OCI-LY7 (cell line): ENCODE results near the gene SPEM2. TPM values are rescaled to one million over a fixed set of nuclear protein-coding genes. Genes with fewer than 3 reads are reported as not detected.
A peak's percentile ranks its signal among the peaks of the same experiment; 100 is the strongest.
"Not testable (repeated sequence)": the region's sequence is repeated elsewhere in the genome, so short reads cannot be mapped to it uniquely, and the experiment has no call there.

Experiments
- BruUV-seq: library from RNA; stranded (reverse); fragments of 400-500 nt; replicated peaks from 2 replicates; lab custom pipeline; 2021; lab: Mats Ljungman, UMichigan
- CTCF ChIA-PET: fragments of 300-600 bp; sonication (Branson Sonifier 250); formaldehyde crosslinking; loops from one replicate; lab custom pipeline; 2022; ENCODE audit warnings: antibody characterized with exemption; ENCODE audit not compliant: unreplicated experiment; lab: Charles Lee
- POLR2A ChIA-PET: fragments of 300-600 bp; sonication (Branson Sonifier 250); formaldehyde crosslinking; loops from one replicate; lab custom pipeline; 2022; ENCODE audit warnings: antibody characterized with exemption; lab: Charles Lee
- DNase-seq: peaks from one replicate; pipeline ENCODE4 v3.0.0-alpha.2; 2015; ENCODE audit warnings: low spot score
- H2AFZ ChIP-seq: fragments of 200-600 bp; sonication (generic), shearing (Covaris generic); 2 replicates; pipeline ENCODE4 v1.6.1; 2014; ENCODE audit warnings: mild to moderate bottlenecking, antibody characterized with exemption, low read length, moderate library complexity
- H3K27ac ChIP-seq: fragments of 200-600 bp; sonication (generic); 2 replicates; pipeline ENCODE4 v1.5.1; 2014; ENCODE audit warnings: mixed run types, low read depth, mild to moderate bottlenecking, moderate library complexity, low read length, inconsistent platforms; ENCODE audit not compliant: poor library complexity, severe bottlenecking
- H3K36me3 ChIP-seq: fragments of 200-600 bp; sonication (generic); 2 replicates; pipeline ENCODE4 v1.6.1; 2014; ENCODE audit warnings: mild to moderate bottlenecking, antibody characterized with exemption, low read length, moderate library complexity, mixed read lengths; ENCODE audit not compliant: insufficient read depth
- H3K4me1 ChIP-seq: fragments of 200-600 bp; sonication (generic); 2 replicates; pipeline ENCODE4 v1.5.1; 2014; ENCODE audit warnings: mild to moderate bottlenecking, low read length; ENCODE audit not compliant: insufficient read depth, poor library complexity, severe bottlenecking
- H3K4me2 ChIP-seq: fragments of 200-600 bp; sonication (generic); 2 replicates; pipeline ENCODE4 v1.6.1; 2014; ENCODE audit warnings: mild to moderate bottlenecking, low read length
- H3K4me3 ChIP-seq: fragments of 200-600 bp; sonication (generic); 2 replicates; pipeline ENCODE4 v1.5.1; 2014; ENCODE audit warnings: mild to moderate bottlenecking, low read depth, low read length; ENCODE audit not compliant: poor library complexity, severe bottlenecking
- H3K79me2 ChIP-seq: fragments of 200-600 bp; sonication (generic); 2 replicates; pipeline ENCODE4 v1.6.1; 2016; ENCODE audit warnings: low read depth, mild to moderate bottlenecking, low read length, moderate library complexity, mixed read lengths; ENCODE audit not compliant: insufficient read depth
- H3K9me2 ChIP-seq: fragments of 200-600 bp; sonication (generic); 2 replicates; pipeline ENCODE4 v1.6.1; 2016; ENCODE audit warnings: mild to moderate bottlenecking, low read length, mixed read lengths; ENCODE audit not compliant: insufficient read depth
- H3K9me3 ChIP-seq: fragments of 200-600 bp; sonication (generic); 2 replicates; pipeline ENCODE4 v1.6.1; 2014; ENCODE audit warnings: mild to moderate bottlenecking, mixed run types, low read length, mixed read lengths
- H4K20me1 ChIP-seq: fragments of 200-600 bp; sonication (generic); 2 replicates; pipeline ENCODE4 v1.6.1; 2014; ENCODE audit warnings: mild to moderate bottlenecking, antibody characterized with exemption, low read length, moderate library complexity, mixed read lengths; ENCODE audit not compliant: insufficient read depth
- EZH2phosphoT487 ChIP-seq: fragments of 200-600 bp; sonication (generic); IDR thresholded peaks from 2 replicates; pipeline ENCODE4 v1.6.1; 2018; ENCODE audit warnings: low read depth, borderline replicate concordance, mild to moderate bottlenecking, mixed run types, antibody characterized with exemption, low read length, moderate library complexity, mixed read lengths
- intact Hi-C: fragments of 100-400 bp; cut with micrococcal nuclease; formaldehyde crosslinking; loops from one replicate; pipeline ENCODE4 v1.10.0; 2022; ENCODE audit not compliant: unreplicated experiment
- total RNA-seq, 2 experiments: library from RNA; depleted of rRNA in 1 of 2; stranded (reverse); fragments of >200 nt in 1 of 2; shearing (Covaris generic) in 1 of 2; gene quantifications; 2 replicates each; pipeline ENCODE4 v1.2.3, GENCODE V29; 2014 to 2022
- TF ChIP-seq, protein P1 (sequence below): fragments of 200-600 bp; sonication (generic); conservative IDR thresholded peaks from 2 replicates; pipeline ENCODE4 v1.5.1; 2014; ENCODE audit warnings: mild to moderate bottlenecking, antibody characterized with exemption, low read length, moderate library complexity, mixed read lengths

The SPEM2 gene
- total RNA-seq, 2 experiments from 2014 or later = not detected

DNA sequence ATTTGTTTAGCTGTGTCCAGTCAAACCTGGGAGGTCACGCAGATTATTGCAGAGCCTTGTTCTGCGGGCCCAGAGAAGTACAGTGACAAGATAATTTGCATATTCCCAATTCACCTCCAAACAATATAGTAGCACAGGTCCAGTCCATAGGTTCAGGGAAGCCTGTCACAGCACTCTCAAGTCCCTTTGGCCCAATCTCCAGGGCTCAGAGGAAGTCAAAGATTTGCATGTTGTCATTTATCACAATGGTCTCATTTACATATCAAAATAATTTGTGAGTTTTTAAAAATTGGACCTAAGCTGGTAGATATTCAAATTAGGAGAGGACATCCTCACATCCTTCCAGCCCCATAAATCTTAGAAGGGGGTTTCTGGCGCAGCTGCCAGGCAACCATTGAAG, 42.1 kb downstream of the SPEM2 start:
- no peak overlapping the region for H3K4me3 ChIP-seq
- peaks cover 15% of the 10 kb centered on the region for H3K4me1 ChIP-seq
- intact Hi-C loops = no loop called here
- TF ChIP-seq EZH2phosphoT487 = no peak
- TF ChIP-seq, protein P1, sequence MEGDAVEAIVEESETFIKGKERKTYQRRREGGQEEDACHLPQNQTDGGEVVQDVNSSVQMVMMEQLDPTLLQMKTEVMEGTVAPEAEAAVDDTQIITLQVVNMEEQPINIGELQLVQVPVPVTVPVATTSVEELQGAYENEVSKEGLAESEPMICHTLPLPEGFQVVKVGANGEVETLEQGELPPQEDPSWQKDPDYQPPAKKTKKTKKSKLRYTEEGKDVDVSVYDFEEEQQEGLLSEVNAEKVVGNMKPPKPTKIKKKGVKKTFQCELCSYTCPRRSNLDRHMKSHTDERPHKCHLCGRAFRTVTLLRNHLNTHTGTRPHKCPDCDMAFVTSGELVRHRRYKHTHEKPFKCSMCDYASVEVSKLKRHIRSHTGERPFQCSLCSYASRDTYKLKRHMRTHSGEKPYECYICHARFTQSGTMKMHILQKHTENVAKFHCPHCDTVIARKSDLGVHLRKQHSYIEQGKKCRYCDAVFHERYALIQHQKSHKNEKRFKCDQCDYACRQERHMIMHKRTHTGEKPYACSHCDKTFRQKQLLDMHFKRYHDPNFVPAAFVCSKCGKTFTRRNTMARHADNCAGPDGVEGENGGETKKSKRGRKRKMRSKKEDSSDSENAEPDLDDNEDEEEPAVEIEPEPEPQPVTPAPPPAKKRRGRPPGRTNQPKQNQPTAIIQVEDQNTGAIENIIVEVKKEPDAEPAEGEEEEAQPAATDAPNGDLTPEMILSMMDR = no peak
- BruUV-seq = no TSS peak
- no peaks in the 10 kb centered on the region for H3K79me2 ChIP-seq
- DNase-seq = no peak
- H3K4me2 ChIP-seq = peak overlapping the region; percentile 37; the same call in 1 of the 2 replicates
- no peaks in the 10 kb centered on the region for H3K9me3 ChIP-seq
- H2AFZ ChIP-seq = 0 out of 2 replicates have a peak overlapping the region, but pooled peaks have one; percentile 5
- ChIA-PET POLR2A (no interaction called here), CTCF (no interaction called here)
- H3K9me2 ChIP-seq = no peaks in the 10 kb centered on the region
- no peaks in the 10 kb centered on the region for H4K20me1 ChIP-seq
- no peak overlapping the region for H3K27ac ChIP-seq
- no peaks in the 10 kb centered on the region for H3K36me3 ChIP-seq

DNA sequence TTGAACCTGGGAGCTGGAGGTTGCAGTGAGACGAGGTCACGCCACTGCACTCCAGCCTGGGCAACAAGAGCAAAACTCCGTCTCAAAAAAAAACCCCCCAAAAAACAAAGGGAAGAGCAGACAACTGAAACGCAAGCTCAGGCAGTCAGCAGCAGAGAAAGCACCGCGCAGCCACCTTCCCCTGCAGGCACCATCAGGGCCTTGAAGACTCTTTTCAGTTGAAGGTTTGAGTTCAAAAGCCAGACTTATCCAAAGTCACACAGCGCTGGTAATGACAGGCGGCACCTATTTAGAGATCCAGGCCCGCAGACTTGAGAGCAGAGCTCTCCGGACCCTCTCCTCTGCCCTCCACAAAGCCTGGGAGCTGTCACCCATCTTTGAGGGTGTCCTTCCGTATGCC, 42.9 kb downstream of the SPEM2 start:
- no peaks in the 10 kb centered on the region for H3K79me2 ChIP-seq
- no peaks in the 10 kb centered on the region for H3K36me3 ChIP-seq
- no peak for DNase-seq
- no peak overlapping the region for H2AFZ ChIP-seq
- H3K9me2 ChIP-seq = no peaks in the 10 kb centered on the region
- no TSS peak for BruUV-seq
- POLR2A ChIA-PET = no interaction called here
- H3K27ac ChIP-seq = no peak overlapping the region
- H3K4me1 ChIP-seq = peaks cover 15% of the 10 kb centered on the region
- CTCF ChIA-PET = no interaction called here
- H3K9me3 ChIP-seq = no peaks in the 10 kb centered on the region
- TF ChIP-seq EZH2phosphoT487 = no peak
- TF ChIP-seq, protein P1 = no peak
- no peak overlapping the region for H3K4me3 ChIP-seq
- H3K4me2 ChIP-seq = no peak overlapping the region
- H4K20me1 ChIP-seq = no peaks in the 10 kb centered on the region
- intact Hi-C loops = no loop called here

DNA sequence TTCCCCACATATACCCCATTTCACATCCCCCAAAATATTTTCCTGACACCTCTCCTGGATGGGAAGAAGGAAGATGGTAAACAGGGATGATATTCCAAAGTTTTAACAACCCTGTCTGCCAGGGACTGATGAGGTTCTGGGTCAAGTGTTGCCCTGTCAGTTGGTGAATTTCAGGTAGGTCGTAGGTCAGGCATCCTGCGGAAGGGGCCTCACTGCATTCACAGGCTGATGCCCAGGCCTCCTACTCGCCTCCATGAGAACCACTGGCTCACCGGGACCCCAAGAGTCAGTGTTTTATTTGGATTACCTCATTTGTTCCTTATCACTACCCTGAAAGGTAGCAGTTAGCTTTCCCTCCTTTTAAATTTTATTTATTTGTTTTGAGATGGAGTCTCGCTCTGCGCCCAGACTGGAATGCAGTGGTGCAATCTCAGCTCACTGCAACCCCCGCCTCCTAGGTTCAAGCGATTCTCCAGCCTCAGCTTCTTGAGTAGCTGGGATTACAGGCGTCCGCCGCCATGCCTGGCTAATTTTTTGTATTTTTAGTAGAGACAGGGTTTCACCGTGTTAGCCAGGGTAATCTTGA, 43.5 kb downstream of the SPEM2 start:
- H3K9me2 ChIP-seq = no peaks in the 10 kb centered on the region
- ChIA-PET CTCF (no interaction called here), POLR2A (no interaction called here)
- H3K4me1 ChIP-seq = peaks cover 15% of the 10 kb centered on the region
- intact Hi-C loops = no loop called here
- H2AFZ ChIP-seq = no peak overlapping the region
- no TSS peak for BruUV-seq
- H3K9me3 ChIP-seq = no peaks in the 10 kb centered on the region
- H3K27ac ChIP-seq = no peak overlapping the region
- no peak for TF ChIP-seq EZH2phosphoT487
- TF ChIP-seq, protein P1 = no peak
- DNase-seq = no peak
- H3K79me2 ChIP-seq = no peaks in the 10 kb centered on the region
- no peak overlapping the region for H3K4me3 ChIP-seq
- no peaks in the 10 kb centered on the region for H4K20me1 ChIP-seq
- H3K4me2 ChIP-seq = no peak overlapping the region
- H3K36me3 ChIP-seq = no peaks in the 10 kb centered on the region

DNA sequence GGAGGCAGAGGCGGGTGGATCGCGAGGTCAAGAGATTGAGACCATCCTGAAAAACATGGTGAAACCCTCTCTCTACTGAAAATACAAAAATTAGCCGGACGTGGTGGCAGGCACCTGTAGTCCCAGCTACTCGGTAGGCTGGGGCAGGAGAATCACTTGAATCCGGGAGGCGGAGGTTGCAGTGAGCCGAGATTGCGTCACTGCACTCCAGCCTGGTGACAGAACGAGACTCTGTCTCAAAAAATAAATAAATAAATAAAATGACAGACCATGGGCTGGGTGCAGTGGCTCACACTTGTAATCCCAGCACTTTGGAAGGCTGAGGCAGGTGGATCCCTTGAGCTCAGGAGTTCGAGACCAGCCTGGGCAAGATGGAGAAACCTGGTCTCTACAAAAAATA, 44.4 kb downstream of the SPEM2 start:
- H3K4me1 ChIP-seq = peaks cover 15% of the 10 kb centered on the region
- H3K4me3 ChIP-seq, H2AFZ ChIP-seq, POLR2A ChIA-PET, H3K27ac ChIP-seq, H3K4me2 ChIP-seq, BruUV-seq, intact Hi-C loops, DNase-seq, H3K36me3 ChIP-seq, H3K79me2 ChIP-seq, CTCF ChIA-PET, H4K20me1 ChIP-seq, H3K9me2 ChIP-seq, H3K9me3 ChIP-seq: not testable (repeated sequence)
